Liver (tissue), 3 donors: ENCODE measurements around the gene GOT2.

Experiments
- CTCF ChIP-seq: fragments of 150-350 bp; IDR thresholded peaks from 2 replicates; pipeline ENCODE4 v1.5.1; 2017; ENCODE audit warnings: improper control_type of control experiment, low read depth, low read length; ENCODE audit not compliant: missing input control
- EGR1 ChIP-seq, 2 donors: IDR thresholded peaks; 2 replicates each; pipeline ENCODE4 v1.6.1; 2016 to 2018; ENCODE audit warnings: antibody characterized with exemption in 2 of 2, low read depth in 2 of 2
- FOXA1 ChIP-seq: IDR thresholded peaks from 2 replicates; pipeline ENCODE4 v1.6.1; 2016; ENCODE audit warnings: antibody characterized with exemption
- GABPA ChIP-seq, 2 donors: IDR thresholded peaks in 1 of 2; conservative IDR thresholded peaks in 1 of 2; 2 replicates each; pipeline ENCODE4 v1.6.1; 2016; ENCODE audit warnings: antibody characterized with exemption in 2 of 2, mild to moderate bottlenecking in 1 of 2, moderate library complexity in 1 of 2
- JUND ChIP-seq, 2 donors: IDR thresholded peaks; 2 replicates each; pipeline ENCODE4 v1.6.1; 2016; ENCODE audit warnings: antibody characterized with exemption in 2 of 2
- MAX ChIP-seq: IDR thresholded peaks from 2 replicates; pipeline ENCODE4 v1.6.1; 2016; ENCODE audit warnings: antibody characterized with exemption
- RAD21 ChIP-seq, 2 donors: IDR thresholded peaks; 2 replicates each; pipeline ENCODE4 v1.6.1; 2016; ENCODE audit warnings: antibody characterized with exemption in 2 of 2, mild to moderate bottlenecking in 2 of 2
- REST ChIP-seq: IDR thresholded peaks from 2 replicates; pipeline ENCODE4 v1.6.1; 2016; ENCODE audit warnings: antibody characterized with exemption, mild to moderate bottlenecking
- RXRA ChIP-seq, 2 donors: IDR thresholded peaks; 2 replicates each; pipeline ENCODE4 v1.6.1; 2017 to 2018; ENCODE audit warnings: antibody characterized with exemption in 2 of 2, mild to moderate bottlenecking in 1 of 2
- SP1 ChIP-seq: IDR thresholded peaks from 2 replicates; pipeline ENCODE4 v1.6.1; 2018; ENCODE audit warnings: antibody characterized with exemption, mild to moderate bottlenecking
- TAF1 ChIP-seq: conservative IDR thresholded peaks from 2 replicates; pipeline ENCODE4 v1.6.1; 2016; ENCODE audit warnings: antibody characterized with exemption, mild to moderate bottlenecking
- YY1 ChIP-seq: IDR thresholded peaks from 2 replicates; pipeline ENCODE4 v1.6.1; 2016; ENCODE audit warnings: antibody characterized with exemption, mild to moderate bottlenecking
- ZBTB33 ChIP-seq: IDR thresholded peaks from 2 replicates; pipeline ENCODE4 v1.6.1; 2016; ENCODE audit warnings: antibody characterized with exemption
- donor health status: healthy.
- donor health status: healthy.

- no peak for TF ChIP-seq JUND (IDR thresholded peaks at IDR 0.05)
- no peak for TF ChIP-seq CTCF
- no peak for TF ChIP-seq RAD21 (IDR thresholded peaks at IDR 0.05)
- TF ChIP-seq MAX: no peak
- no peak for TF ChIP-seq REST
- TF ChIP-seq YY1: no peak
- TF ChIP-seq FOXA1: no peak
- no peak for TF ChIP-seq TAF1
- no peak for TF ChIP-seq RXRA (IDR thresholded peaks at IDR 0.05)
- TF ChIP-seq EGR1 (IDR thresholded peaks at IDR 0.05; ENCODE audit: low read depth in 2 of 2): no peak
- TF ChIP-seq ZBTB33: no peak
- no peak for TF ChIP-seq SP1
- TF ChIP-seq GABPA (IDR thresholded peaks at IDR 0.05 in 1 of 2, conservative IDR thresholded peaks at IDR 0.05 in 1 of 2): no peak
These were observed 11.0 kb downstream of the GOT2 start for GRCh38 chr16:58723109-58723508.
